Suprapubic skin (tissue), 4 donors: ENCODE results near the gene COL15A1.

Source experiments
- EP300 ChIP-seq: sonication (generic); formaldehyde crosslinking; IDR thresholded peaks from one replicate; pipeline ENCODE4 v1.6.1; 2017; ENCODE audit warnings: antibody characterized with exemption
- POLR2A ChIP-seq, 2 donors: fragments of 450-650 bp; IDR thresholded peaks; one replicate each; pipeline ENCODE4 v1.6.1; 2017; ENCODE audit warnings: antibody characterized with exemption in 2 of 2, mild to moderate bottlenecking in 2 of 2, moderate library complexity in 2 of 2
- POLR2AphosphoS5 ChIP-seq, 3 donors: sonication (generic); formaldehyde crosslinking; IDR thresholded peaks; one replicate each; pipeline ENCODE4 v1.6.1; 2017; ENCODE audit warnings: antibody characterized with exemption in 3 of 3
- TF ChIP-seq, protein P1 (sequence below), 2 donors: fragments of 200-600 bp in 1 of 2; fragments of 450-650 bp in 1 of 2; sonication (generic) in 1 of 2; IDR thresholded peaks; one replicate each; pipeline ENCODE4 v1.5.1; 2016 to 2019; ENCODE audit warnings: antibody characterized with exemption in 2 of 2, mild to moderate bottlenecking in 1 of 2, moderate library complexity in 1 of 2

- TF ChIP-seq, protein P1, sequence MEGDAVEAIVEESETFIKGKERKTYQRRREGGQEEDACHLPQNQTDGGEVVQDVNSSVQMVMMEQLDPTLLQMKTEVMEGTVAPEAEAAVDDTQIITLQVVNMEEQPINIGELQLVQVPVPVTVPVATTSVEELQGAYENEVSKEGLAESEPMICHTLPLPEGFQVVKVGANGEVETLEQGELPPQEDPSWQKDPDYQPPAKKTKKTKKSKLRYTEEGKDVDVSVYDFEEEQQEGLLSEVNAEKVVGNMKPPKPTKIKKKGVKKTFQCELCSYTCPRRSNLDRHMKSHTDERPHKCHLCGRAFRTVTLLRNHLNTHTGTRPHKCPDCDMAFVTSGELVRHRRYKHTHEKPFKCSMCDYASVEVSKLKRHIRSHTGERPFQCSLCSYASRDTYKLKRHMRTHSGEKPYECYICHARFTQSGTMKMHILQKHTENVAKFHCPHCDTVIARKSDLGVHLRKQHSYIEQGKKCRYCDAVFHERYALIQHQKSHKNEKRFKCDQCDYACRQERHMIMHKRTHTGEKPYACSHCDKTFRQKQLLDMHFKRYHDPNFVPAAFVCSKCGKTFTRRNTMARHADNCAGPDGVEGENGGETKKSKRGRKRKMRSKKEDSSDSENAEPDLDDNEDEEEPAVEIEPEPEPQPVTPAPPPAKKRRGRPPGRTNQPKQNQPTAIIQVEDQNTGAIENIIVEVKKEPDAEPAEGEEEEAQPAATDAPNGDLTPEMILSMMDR (IDR thresholded peaks at IDR 0.05), result no peak
- no peak for TF ChIP-seq EP300
- no peak for TF ChIP-seq POLR2AphosphoS5 (IDR thresholded peaks at IDR 0.05)
- no peak for TF ChIP-seq POLR2A (IDR thresholded peaks at IDR 0.05)
Observed at GRCh38 chr9:98962181-98962560, 18.5 kb downstream of the COL15A1 start.
